Activated CD4-positive, alpha-beta T cell treated with anti-CD3 and anti-CD28 coated beads, Interleukin-2, Interleukin-4, amounts not matched to agents 100 ng/mL and 50 ng/mL, durations not matched to agents 16 hours and 8 hours (primary cell): ENCODE results near the gene THOC7.

Source experiments
- DNase-seq: peaks from one replicate; pipeline ENCODE4 v3.0.0-alpha.2; 2020; ENCODE audit warnings: low spot score

Gene THOC7

DNA sequence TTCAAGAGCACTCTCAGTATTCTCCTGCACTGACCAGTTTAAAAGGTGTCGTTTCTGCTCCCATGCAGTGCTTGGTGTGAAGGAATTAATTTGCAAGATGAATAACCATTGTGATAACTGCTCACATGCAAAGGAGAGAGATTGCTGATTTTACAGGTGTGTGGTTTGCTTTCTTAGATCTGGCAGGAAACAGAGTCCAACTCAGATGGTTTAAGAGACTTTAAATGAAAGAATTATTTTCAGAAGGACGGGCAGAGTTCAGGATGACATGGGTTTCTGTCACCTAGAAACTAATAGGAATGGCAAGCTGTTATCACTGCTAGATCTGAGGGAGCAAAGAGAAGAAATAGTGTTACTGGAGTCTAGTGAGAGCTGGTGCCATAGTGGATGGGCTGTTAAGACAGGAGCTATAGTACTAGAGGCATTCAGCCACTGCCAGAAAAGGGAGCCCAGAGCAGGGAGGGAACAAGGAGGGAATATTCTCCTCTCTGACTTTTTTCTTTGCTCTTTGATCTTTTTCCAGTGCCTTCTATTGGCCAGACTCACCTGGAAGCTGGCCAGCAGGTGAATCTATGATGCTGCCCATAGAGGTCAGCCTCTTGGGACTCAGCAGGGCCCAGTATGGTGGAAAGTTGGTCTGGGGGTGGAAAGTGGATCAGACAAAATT, 14.9 kb upstream of the THOC7 start:
- no peak for DNase-seq

DNA sequence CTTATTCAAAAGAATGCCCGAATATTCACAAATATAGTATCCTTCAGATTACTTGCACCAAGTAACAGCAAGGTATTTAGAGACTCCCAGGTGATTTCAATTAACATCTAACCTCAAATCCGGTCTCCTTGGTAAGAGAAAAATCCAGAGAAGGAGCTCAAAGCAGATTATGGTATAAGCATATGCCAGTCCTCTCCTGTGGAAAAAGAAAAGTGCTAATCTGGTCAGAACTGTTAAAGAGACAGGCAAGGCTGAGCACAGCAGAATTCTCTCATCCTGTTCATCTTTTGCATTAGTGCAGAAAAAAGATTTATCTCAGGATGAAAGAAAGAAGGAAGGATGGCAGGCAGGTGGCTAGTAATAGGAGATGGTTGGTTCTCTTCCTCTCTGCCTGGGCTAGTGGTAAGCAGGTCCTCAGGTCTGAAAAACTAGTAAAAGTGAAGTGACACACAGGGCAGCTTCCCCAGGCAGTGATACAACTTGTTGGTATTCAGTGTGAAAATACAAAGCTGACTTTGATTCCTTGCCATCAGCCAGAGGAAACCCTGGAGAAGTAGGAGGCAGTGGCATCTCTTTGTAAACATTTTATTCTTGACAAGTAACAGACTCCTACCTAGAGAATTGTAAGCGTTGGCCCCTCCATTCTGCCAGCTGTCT, 14.3 kb upstream of the THOC7 start:
- DNase-seq, result no peak

DNA sequence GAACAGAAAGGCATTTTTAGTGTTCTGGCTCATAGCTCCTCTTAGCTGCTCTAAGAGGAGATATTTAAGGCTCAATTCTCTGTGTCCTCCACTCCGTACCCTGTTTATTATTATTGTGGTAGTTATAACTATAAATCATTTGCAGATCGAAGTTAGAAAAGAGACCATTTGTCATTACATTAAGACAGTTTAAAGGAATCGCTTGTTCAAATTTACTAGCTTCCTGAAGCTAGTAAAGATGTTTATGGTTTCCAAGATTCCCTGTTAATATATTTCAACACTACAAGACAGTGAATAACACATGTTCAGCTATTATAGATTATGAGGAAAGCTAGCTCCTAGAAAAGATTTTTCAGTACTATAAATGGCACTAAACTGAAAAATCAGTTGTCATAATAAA, 12.7 kb upstream of the THOC7 start:
- no peak for DNase-seq

DNA sequence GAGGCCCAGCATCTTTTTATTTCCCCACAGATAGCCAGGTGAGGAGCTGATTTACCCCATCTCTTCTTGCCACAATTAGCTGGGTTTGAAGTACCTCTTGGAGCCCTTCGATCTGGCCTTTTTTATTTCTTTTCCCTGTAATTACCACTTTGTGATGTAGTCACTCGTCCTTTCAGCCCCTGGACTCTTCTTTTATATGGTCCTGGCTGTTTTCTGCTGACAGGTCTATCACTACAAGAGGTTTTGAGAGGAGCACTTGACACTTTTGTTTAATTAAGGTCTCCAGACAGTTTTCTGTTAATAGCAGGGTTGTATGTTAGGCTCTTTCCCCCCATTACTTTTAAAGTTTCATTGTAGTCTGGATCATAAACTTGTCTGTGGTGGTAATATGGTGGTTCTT, 11.9 kb upstream of the THOC7 start:
- no peak for DNase-seq

DNA sequence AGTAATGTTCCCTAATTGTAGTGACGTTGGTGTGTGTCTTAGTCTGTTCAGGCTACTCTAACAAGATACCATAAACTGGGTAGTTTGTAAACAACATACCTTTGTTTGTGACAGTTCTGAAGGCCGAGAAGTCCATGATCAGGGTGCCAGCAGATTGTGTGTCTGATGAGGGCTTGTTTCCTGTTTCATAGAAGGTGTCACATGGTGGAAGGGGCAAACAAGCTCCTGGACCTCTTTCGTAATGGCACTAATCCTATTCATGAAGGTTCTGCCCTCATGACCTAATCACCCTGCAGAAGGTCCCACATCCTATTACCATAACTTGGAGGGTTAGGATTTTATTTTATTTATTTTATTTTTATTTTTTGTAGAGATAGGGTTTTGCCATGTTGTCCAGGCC, 11.2 kb upstream of the THOC7 start:
- no peak for DNase-seq

DNA sequence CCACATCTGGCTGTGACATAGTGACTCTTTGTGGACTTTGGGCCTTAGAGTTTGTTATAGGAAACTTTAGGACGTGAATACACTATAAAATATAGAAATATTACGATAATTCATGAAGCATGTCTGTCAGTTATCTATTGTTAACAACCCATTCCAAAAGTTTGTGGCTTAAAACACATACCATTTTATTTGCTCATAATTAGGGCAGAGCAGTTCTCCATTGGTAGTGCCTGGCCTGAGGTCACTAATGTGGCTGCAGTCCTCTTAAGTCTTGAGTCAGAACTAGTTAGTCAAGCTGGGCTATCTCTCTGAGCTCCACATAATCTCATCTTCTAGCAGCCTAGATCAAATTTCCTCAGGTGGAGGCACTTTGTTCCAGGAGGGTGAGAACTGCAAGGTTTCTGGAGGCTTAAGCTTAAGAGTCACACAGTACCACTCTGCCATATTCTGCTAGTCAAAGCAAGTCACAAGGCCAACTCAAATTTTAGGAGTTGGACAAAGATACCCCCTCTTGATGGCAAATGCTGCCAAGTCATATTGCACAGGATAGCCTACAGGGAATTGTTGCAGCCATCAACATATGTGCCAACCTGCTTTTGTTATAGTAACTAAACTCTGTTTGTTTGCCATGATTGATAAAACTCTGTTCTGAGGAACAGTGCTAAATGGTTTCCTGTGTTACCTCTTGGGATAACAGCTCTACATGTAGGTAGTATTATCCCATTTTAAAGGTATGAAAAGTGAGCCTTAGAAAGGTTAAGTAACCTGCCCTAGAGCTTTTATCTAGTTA, 8.7 kb upstream of the THOC7 start:
- DNase-seq, result no peak

DNA sequence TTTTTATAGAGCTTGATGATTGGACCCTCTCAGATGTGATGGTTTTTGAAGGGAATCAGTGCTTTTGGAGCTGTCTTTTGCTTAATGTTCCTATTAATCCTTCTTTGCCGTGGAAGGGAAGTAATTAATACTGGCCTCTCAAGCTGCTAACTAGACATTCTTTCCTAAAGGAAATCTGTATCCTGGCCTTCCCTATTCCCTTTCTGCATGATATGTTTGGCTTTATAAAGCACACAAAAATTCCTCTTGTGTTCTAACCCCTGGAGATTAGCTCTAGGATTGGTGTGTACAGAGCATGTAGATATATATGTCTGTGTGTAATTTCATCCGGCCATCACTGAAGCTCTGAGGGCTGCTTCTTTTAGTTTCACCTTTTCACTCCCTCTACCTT, 7.0 kb upstream of the THOC7 start:
- no peak for DNase-seq

DNA sequence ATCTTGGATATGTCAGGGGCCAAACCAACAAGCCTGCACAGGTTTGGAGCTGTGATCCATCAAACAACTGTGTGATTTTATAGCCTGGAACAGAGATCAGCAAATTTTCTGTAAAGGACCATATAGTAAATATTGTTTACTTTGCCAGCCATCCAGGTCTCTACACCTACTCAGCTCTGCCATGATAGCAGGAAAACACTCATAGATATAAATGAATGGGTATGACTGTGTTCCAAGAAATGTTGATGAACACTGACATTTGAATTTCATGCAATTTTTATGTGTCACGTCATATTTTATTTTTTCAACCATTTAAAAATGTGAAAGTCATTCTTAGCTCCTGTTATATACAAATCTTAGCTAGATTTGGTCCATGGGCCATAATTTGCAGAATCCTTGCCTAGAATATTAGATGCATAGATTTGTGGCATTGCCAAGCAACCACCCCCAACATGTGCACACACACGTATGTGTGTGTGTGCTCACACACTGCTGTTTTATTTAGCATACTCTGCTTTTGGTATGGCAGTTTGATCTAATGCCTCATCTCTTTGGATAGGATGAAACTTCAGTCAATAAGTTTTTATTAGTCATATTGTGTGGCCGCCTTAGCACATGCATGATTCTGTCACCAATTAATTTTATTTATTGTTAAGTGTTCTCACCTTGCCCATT, 6.5 kb upstream of the THOC7 start:
- DNase-seq, result no peak

DNA sequence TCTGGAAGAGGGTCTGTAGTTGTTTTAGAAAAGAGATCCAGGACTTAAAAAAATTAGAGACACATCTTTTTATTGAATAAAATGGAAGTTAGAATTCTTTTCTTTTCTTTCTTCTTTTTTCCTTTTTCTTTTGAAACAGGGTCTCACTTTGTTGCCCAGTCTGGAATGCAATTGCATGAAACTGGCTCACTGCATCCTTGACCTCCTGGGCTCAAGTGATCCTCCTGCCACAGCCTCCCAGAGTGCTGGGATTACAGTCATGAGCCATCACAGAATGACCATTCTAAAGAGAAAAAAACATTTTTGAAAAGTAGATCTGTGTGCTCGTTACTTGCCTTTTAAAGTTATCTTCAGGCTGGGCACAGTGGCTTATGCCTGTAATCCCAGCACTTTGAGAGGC, 3.6 kb upstream of the THOC7 start:
- DNase-seq, result no peak

DNA sequence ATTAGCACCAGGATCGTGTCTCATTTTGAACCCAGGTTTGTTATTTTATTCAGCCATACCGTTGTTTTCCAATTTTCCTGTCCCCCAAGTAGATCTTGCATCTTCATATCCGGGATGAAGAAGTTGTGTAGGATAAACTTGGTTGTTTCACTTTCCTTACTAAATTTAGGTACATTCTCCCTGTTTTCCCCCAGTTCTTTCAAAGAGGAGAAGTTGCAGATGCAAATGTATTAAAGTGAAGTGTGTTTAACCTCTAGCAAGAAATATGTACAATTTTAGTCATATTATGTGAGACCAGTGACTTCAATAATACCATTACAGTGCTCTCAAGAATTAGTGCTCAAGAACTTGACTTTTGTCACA, 1.3 kb upstream of the THOC7 start:
- DNase-seq, result no peak

DNA sequence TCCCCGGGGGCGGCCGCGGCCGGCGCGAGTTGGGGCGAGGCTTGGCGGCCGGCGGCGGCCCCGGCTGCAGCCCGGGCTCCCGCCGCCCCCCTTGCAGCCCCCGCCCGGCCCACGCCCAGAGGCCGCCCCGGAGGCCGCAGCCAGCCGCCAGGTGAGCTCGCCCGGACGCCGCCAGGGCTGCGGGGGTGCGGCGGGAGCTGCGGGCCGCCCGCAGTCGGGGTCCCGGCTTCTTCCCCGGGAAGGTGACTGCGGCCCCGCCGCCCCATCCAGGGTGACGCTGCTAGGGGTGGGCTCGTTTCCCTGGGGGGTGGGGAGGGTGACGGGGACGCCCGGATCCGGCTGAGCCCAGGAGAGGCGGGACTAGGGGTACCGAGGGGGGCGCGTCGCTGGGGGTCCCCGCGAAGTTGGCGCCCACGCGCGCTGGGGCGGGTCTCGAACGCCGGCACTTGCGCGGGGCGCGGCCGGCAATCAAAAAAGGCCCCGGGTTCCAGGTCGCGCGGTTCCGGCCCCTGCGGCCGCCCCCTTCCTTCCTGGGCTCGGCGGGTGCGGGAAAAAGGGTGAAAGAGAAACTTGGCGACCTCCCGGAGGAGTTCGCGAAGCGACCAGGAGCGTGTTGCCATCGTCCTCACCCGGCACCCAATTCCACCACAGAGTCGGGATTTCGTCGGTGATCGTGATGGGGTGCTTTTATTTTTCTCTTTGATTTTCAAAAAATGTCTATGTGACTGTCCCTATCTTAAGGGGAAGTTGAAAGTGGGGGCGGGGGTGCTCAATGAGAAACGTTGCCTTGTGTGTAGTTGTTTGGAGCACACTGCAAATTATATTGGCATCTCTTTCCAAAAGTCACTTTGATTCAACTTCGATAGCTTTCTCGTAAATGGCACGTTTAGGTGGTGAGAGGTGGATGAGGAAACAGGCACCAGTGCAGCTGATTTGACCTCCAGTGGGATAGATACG, 681 bp upstream of the THOC7 start:
- peak; percentile 50 for DNase-seq

DNA sequence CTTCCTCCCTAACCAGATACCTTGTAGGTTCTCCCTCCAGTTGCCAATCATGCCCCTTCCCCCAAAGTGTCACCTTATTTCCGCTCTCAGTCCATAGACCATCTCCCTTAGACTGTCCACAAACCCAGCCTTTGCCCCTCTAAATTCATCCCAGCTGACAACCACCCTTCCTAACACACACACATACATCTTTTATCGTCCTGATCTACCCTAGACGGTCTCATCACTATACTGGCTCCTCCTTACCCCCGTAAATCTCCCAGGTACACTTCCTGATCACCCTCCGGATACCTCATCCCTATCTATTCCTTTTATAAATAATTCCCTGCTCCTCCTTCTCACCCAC, 828 bp downstream of the THOC7 start:
- DNase-seq, result no peak

DNA sequence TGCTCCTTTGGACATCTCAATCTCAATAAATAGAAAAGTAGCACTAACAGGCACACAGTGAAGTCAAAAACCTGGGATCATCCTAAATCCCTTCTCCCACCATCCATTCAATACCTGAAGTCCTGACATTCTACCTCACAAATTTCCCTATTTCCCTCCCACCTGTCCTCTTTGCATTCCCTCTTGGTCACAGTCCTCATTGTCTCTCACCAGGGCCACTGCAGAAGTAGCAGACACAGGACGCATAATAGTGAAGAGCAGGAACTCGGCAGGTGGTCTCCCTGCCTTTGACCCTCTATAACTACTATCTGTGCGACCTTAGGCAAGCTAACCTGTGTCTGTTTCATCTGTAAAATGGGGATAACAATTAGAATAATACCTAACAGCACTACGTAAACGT, 2.3 kb downstream of the THOC7 start:
- DNase-seq, result no peak

DNA sequence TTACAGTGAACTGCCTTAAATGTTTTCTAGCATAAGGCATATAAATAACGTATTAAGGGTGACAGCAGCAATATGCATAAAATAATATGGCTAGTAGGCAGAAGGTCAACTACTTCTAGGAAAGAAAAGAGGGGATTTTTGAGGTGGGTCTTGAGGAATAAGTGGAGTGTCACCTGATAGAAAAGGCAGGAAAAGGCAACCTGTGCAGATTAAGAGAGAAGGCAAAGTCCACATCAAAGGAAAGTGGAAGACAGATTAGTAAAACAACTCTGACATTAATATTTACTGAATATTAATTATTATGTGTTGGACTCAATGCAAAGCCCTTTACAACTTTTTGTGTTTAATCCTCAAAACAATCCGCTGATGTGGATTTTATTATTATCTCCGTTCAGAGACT, 2.8 kb downstream of the THOC7 start:
- no peak for DNase-seq

DNA sequence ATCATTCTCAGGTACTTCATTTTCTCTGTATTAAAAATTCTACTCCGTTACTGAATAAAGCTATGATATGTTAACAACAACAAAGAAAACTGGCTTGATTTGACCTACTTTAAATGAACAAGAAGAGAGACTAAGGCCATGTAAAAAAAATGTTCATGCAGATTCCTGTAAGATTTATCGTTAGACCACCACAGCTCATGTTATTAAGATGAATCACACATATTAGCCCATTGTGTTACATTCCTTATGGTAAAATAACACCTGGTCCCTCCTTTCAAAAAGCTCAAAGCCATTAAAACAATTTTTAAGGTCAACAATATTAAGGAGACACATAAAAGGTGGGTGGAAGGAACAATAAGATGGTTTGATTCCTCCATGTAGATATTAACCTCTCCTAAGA, 6.3 kb downstream of the THOC7 start:
- no peak for DNase-seq

DNA sequence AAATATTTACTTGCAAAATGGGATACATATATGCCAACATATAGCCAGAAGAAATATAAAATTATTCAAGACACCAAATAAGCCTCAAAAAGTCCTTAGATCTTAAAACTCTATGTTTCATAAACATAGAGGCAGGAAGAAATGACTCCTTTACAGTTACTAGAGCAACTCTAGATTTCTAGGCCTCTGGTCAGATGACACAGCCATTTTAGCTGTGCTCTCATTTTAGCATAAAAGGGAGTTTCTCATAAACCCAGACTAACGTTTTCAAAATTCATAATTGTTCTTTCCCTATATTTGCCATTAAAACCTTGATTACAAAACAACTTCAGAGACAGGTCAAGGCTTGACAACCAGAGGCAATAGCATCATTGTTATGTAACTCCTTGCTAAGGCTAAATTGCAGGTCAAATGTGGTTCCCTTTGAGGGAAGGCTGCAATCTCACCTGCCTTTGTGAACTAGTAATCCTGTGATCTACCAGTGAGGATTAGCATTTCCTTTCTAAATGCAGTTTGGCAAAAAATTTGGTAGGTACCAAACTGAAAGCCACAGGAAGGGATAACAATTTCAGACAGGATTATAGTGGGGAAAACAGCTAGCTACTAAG, 8.2 kb downstream of the THOC7 start:
- no peak for DNase-seq

DNA sequence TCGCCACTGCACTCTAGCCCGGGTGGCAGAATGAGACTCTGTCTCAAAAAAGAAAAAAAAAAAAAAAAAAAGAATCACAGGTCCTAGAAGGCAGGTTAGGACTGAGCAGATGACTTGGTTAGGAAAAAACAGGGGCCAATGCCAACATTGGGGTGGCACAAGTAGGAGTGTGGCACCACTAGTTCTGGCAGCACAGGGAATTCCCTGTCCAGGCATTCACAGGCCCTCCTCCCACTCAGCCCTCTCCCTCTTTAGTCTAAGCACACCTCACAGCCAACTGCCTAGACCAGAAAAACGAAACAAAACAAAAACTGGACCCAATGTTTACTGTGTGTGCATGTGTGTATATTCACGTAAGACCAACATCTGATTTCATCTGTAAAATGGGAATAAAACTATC, 10.5 kb downstream of the THOC7 start:
- no peak for DNase-seq

DNA sequence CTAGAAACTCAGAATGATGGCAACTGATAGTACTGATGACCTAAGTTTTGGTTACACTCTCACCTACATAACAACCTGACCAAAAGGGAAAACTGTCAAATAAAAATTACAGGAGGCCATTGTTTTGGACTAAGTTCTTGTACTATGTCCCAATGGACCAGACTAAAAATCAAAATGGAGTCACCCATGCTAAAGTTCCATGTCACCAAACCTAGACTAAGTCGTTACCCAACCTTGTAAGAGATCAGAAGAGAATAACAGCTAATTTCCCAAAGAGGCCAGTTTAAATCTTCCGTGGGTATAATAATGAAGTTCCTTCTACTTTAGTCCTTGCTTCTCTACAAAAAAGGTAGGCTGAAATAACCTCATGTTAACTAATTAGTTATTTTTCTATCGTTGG, 12.3 kb downstream of the THOC7 start:
- DNase-seq, result no peak

DNA sequence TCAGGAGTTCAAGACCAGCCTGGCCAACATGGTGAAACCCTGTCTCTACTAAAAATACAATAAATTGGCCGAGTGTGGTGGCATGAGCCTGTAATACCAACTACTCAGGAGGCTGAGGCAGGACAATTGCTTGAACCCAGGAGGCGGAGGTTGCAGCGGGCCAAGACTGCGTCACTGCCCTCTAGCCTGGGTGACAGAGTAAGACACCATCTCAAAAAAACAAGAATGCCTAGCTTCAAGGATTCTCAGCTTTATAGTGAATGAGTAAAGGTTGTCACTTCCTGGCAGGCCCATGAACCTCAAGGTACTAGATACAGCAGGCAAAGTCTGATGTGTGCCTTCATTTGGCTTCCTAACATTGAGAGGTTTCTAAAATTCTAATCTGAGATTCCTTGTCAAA, 14.4 kb downstream of the THOC7 start:
- no peak for DNase-seq

DNA sequence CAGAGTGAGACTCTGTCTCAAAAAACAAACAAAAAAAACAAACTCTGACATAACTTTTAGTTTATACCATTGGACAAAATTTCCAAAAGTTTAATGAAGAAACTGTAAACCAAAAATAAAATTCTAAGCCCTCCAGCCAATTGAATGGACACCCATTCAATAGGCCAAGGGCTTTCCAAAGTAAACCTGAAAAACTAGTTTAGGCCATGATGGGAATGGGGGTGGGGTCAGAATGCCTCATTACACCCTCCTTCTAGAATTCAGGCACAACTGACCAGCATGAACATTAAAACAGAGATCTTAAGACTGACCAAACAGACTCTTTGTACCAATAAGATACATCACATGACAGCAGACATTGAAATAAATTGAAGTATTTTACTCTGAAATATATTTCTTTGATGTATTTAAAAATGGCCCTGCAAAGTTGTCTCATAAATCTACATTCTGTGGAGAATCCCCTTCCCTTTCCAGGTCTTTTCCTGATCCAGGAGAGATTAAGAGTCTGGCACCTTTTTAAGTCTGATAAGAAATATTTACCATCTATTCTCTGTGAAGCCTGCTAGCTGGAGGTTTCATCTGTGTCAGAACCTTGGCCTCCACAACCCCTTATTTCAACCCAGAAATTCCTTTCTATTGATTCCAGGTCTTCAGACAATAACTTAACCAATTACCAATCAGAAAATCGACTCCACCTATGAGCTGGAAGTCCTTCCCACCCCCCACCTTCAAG, 15.7 kb downstream of the THOC7 start:
- no peak for DNase-seq

DNA sequence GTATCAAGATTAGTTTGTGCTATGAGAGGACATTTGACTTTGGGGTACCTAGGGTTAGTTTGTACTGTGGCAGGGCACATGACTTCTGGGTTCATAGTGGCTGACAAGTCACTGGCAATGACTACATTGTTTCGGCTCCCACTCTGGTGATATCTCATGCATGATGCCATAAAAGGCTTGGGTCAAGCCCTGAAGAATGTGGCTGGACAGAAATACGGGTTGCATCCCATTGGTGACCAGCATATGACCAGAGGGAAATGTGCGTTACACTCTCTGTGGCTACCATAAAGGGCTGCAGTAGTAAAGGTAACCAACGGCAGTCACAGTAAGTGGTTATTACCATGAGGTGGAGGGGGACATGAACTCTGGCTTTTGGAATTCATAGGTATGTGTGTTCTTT, 18.4 kb downstream of the THOC7 start:
- no peak for DNase-seq
